ENCODE data around the gene DOCK11.

GRCh38 chrX:118448273-118448783, 47.3 kb upstream of the DOCK11 start:
- TF ChIP-seq CTCF (tag by site-specific recombination; IDR thresholded peaks at IDR 0.05) (no peak), PRDM10 (tag by site-specific recombination; IDR thresholded peaks at IDR 0.05) (no peak), BCL11A (tag by site-specific recombination; IDR thresholded peaks at IDR 0.05; ENCODE audit: low read depth) (no peak), REST (tag by site-specific recombination; IDR thresholded peaks at IDR 0.05) (no peak), ZNF561 (tag by site-specific recombination; IDR thresholded peaks at IDR 0.05; ENCODE audit: borderline replicate concordance) (no peak), ZNF600 (tag by site-specific recombination; IDR thresholded peaks at IDR 0.05) (no peak), ZNF24 (tag by site-specific recombination; IDR thresholded peaks at IDR 0.05) (no peak), PRDM4 (tag by site-specific recombination; IDR thresholded peaks at IDR 0.05) (no peak), ZXDB (tag by site-specific recombination; IDR thresholded peaks at IDR 0.05) (no peak), PRDM1 (tag by site-specific recombination; IDR thresholded peaks at IDR 0.05) (no peak), ZNF23 (tag by site-specific recombination; IDR thresholded peaks at IDR 0.05; ENCODE audit: borderline replicate concordance) (no peak)

All from HEK293 (cell line).